Fibroblast of pulmonary artery (primary cell): ENCODE data around the gene METTL1.
"Not testable (repeated sequence)": the region's sequence is repeated elsewhere in the genome, so short reads cannot be mapped to it uniquely, and the experiment has no call there.

Experiments used
- DNase-seq: peaks from one replicate; pipeline ENCODE4 v3.0.0-alpha.2; 2010; ENCODE audit warnings: low read depth
- H3K4me3 ChIP-seq: replicated peaks from 2 replicates; pipeline ENCODE4 v1.5.1; 2011; ENCODE audit warnings: low read depth, mild to moderate bottlenecking, control low read depth, low read length, moderate library complexity
- CTCF ChIP-seq: IDR thresholded peaks from 2 replicates; pipeline ENCODE4 v1.5.1; 2011; ENCODE audit warnings: mild to moderate bottlenecking, control low read depth, low read length, inconsistent platforms; ENCODE audit errors: missing control alignments

The METTL1 gene

GRCh38 chr12:57725851-57726150, 46.1 kb downstream of the METTL1 start:
- DNase-seq: no peak
- H3K4me3 ChIP-seq: peak overlapping the region; percentile 83

GRCh38 chr12:57724936-57725740, 46.8 kb downstream of the METTL1 start:
- H3K4me3 ChIP-seq: no peak overlapping the region
- no peak for TF ChIP-seq CTCF
- no peak for DNase-seq

More at GRCh38 chr12:57725851-57726150, 46.1 kb downstream of the METTL1 start:
- TF ChIP-seq CTCF: no peak

- TF ChIP-seq CTCF: no peak
- DNase-seq: no peak
These were observed 47.6 kb downstream of the METTL1 start for GRCh38 chr12:57724003-57724935.

GRCh38 chr12:57723630-57723962, 48.3 kb downstream of the METTL1 start:
- DNase-seq: no peak
- no peak overlapping the region for H3K4me3 ChIP-seq
- no peak for TF ChIP-seq CTCF

More at GRCh38 chr12:57724003-57724935, 47.6 kb downstream of the METTL1 start:
- no peak overlapping the region for H3K4me3 ChIP-seq

- no peak for TF ChIP-seq CTCF
- no peak for DNase-seq
- H3K4me3 ChIP-seq: no peak overlapping the region
These were observed 48.9 kb downstream of the METTL1 start for GRCh38 chr12:57722716-57723629.

GRCh38 chr12:57721846-57722608, 49.9 kb downstream of the METTL1 start:
- not testable (repeated sequence) for DNase-seq, H3K4me3 ChIP-seq
